NCI-H82 (cell line): ENCODE results near the gene VCL.

Experiments
- DNase-seq: peaks from one replicate; lab custom pipeline; 2025; lab: John Stamatoyannopoulos, UW

The VCL gene

GRCh38 chr10:74077416-74077815 is 79.5 kb downstream of the VCL start:
- no peak for DNase-seq

- DNase-seq: no peak
Measured at GRCh38 chr10:74078037-74078436, 80.1 kb downstream of the VCL start.

GRCh38 chr10:74079028-74079935 is 81.4 kb downstream of the VCL start:
- no peak for DNase-seq

- no peak for DNase-seq
Measured at GRCh38 chr10:74079936-74080590, 82.1 kb downstream of the VCL start.

- peak; percentile 63 for DNase-seq
Measured at GRCh38 chr10:74081192-74081803, 83.4 kb downstream of the VCL start.

GRCh38 chr10:74081941-74082718 is 84.2 kb downstream of the VCL start:
- no peak for DNase-seq

GRCh38 chr10:74083304-74083703 is 85.4 kb downstream of the VCL start:
- DNase-seq: no peak

GRCh38 chr10:74084955-74085354 is 87.0 kb downstream of the VCL start:
- no peak for DNase-seq

- DNase-seq: no peak
Measured at GRCh38 chr10:74086317-74086716, 88.4 kb downstream of the VCL start.

GRCh38 chr10:74088722-74089121 is 90.8 kb downstream of the VCL start:
- DNase-seq: no peak

- DNase-seq: no peak
Measured at GRCh38 chr10:74092372-74092771, 94.5 kb downstream of the VCL start.

GRCh38 chr10:74093530-74094164 is 95.7 kb downstream of the VCL start:
- no peak for DNase-seq

GRCh38 chr10:74094231-74094630 is 96.3 kb downstream of the VCL start:
- DNase-seq: no peak

- DNase-seq: no peak
Measured at GRCh38 chr10:74096777-74097176, 98.9 kb downstream of the VCL start.

GRCh38 chr10:74097776-74098175 is 99.9 kb downstream of the VCL start:
- DNase-seq: no peak

GRCh38 chr10:74099420-74099819 is 101.5 kb downstream of the VCL start:
- DNase-seq: no peak

- DNase-seq: no peak
Measured at GRCh38 chr10:74099836-74100235, 101.9 kb downstream of the VCL start.

- DNase-seq: peak; percentile 70
Measured at GRCh38 chr10:74103560-74104258, 105.8 kb downstream of the VCL start.

GRCh38 chr10:74104480-74104879 is 106.6 kb downstream of the VCL start:
- peak; percentile 10 for DNase-seq

- no peak for DNase-seq
Measured at GRCh38 chr10:74104996-74105395, 107.1 kb downstream of the VCL start.

GRCh38 chr10:74107391-74107790 is 109.5 kb downstream of the VCL start:
- DNase-seq: no peak
